Skeletal muscle tissue (tissue), 4 donors: ENCODE measurements around the gene GLIS1. TPM values are rescaled to one million over a fixed set of nuclear protein-coding genes. Genes with fewer than 3 reads are reported as not detected.

Experiments
- H3K27ac ChIP-seq: one replicate; pipeline ENCODE4 v1.7.0; 2013; ENCODE audit warnings: mild to moderate bottlenecking, low read depth, low read length, inconsistent platforms
- H3K27me3 ChIP-seq, 3 donors: one replicate each; pipeline ENCODE4 v1.7.0; 2013; ENCODE audit warnings: low read length in 3 of 3; ENCODE audit not compliant: control insufficient read depth in 3 of 3, insufficient read depth in 3 of 3
- H3K36me3 ChIP-seq, 3 donors: one replicate each; pipeline ENCODE4 v1.7.0; 2013; ENCODE audit warnings: low read length in 3 of 3; ENCODE audit not compliant: control insufficient read depth in 3 of 3, insufficient read depth in 3 of 3
- H3K4me1 ChIP-seq, 3 donors: one replicate each; pipeline ENCODE4 v1.7.0; 2013; ENCODE audit warnings: low read length in 3 of 3, mild to moderate bottlenecking in 3 of 3; ENCODE audit not compliant: control insufficient read depth in 3 of 3, insufficient read depth in 3 of 3
- H3K4me3 ChIP-seq, 3 donors: one replicate each; pipeline ENCODE4 v1.7.0; 2013; ENCODE audit warnings: low read length in 3 of 3
- H3K9ac ChIP-seq, 3 donors: one replicate each; pipeline ENCODE4 v1.7.0; 2013; ENCODE audit warnings: low read length in 3 of 3, mild to moderate bottlenecking in 3 of 3, moderate library complexity in 2 of 3, low read depth in 1 of 3
- H3K9me3 ChIP-seq, 3 donors: one replicate each; pipeline ENCODE4 v1.7.0; 2013; ENCODE audit warnings: low read length in 3 of 3; ENCODE audit not compliant: control insufficient read depth in 3 of 3
- total RNA-seq: library from RNA; depleted of rRNA; stranded (reverse); fragments of >200 nt; gene quantifications from one replicate; pipeline ENCODE4 v1.2.3, GENCODE V29; 2014
- donor health status: Osteomylitis.

Gene GLIS1
- total RNA-seq, 1 donor from 2014 or later: not detected

GRCh38 chr1:53498555-53499131 lies 240.3 kb downstream of the GLIS1 start:
- H3K4me3 ChIP-seq: no peak overlapping the region
- H3K27me3 ChIP-seq: peaks cover 0 to 46% (median 39%) of the 10 kb centered on the region in 3 donors
- H3K9me3 ChIP-seq: no peaks in the 10 kb centered on the region
- no peak overlapping the region for H3K27ac ChIP-seq
- no peaks in the 10 kb centered on the region for H3K36me3 ChIP-seq
- H3K4me1 ChIP-seq: no peaks in the 10 kb centered on the region
- H3K9ac ChIP-seq: no peak overlapping the region

GRCh38 chr1:53495633-53496345 lies 243.2 kb downstream of the GLIS1 start:
- Histone ChIP-seq H3K27ac (no peak overlapping the region), H3K36me3 (no peaks in the 10 kb centered on the region), H3K4me3 (no peak overlapping the region), H3K27me3 (peaks cover 0 to 35% (median 27%) of the 10 kb centered on the region in 3 donors), H3K4me1 (no peaks in the 10 kb centered on the region), H3K9ac (no peak overlapping the region), H3K9me3 (no peaks in the 10 kb centered on the region)

GRCh38 chr1:53490351-53490750 lies 248.6 kb downstream of the GLIS1 start:
- Histone ChIP-seq H3K9ac (no peak overlapping the region), H3K4me1 (peaks cover 0 to 3% (median 2%) of the 10 kb centered on the region in 3 donors), H3K36me3 (no peaks in the 10 kb centered on the region), H3K27me3 (peaks cover 21 to 25% (median 23%) of the 10 kb centered on the region in 3 donors), H3K27ac (no peak overlapping the region), H3K4me3 (no peak overlapping the region), H3K9me3 (no peaks in the 10 kb centered on the region)

- Histone ChIP-seq H3K4me3 (no peak overlapping the region), H3K27me3 (peaks cover 24 to 46% (median 42%) of the 10 kb centered on the region in 3 donors), H3K36me3 (no peaks in the 10 kb centered on the region), H3K4me1 (peaks cover 0 to 3% (median 2%) of the 10 kb centered on the region in 3 donors), H3K9me3 (no peaks in the 10 kb centered on the region), H3K27ac (no peak overlapping the region), H3K9ac (no peak overlapping the region)
These were observed 252.5 kb downstream of the GLIS1 start for GRCh38 chr1:53486395-53487026.

- no peak overlapping the region for H3K9ac ChIP-seq
- H3K9me3 ChIP-seq: no peaks in the 10 kb centered on the region
- no peaks in the 10 kb centered on the region for H3K36me3 ChIP-seq
- H3K27ac ChIP-seq: no peak overlapping the region
- peaks cover 30 to 50% (median 45%) of the 10 kb centered on the region in 3 donors for H3K27me3 ChIP-seq
- H3K4me1 ChIP-seq: peaks cover 0 to 3% (median 2%) of the 10 kb centered on the region in 3 donors
- no peak overlapping the region for H3K4me3 ChIP-seq
These were observed 253.2 kb downstream of the GLIS1 start for GRCh38 chr1:53485478-53486394.

- peaks cover 26 to 43% (median 43%) of the 10 kb centered on the region in 3 donors for H3K27me3 ChIP-seq
- no peak overlapping the region for H3K4me3 ChIP-seq
- peaks cover 0 to 3% (median 2%) of the 10 kb centered on the region in 3 donors for H3K4me1 ChIP-seq
- no peaks in the 10 kb centered on the region for H3K9me3 ChIP-seq
- no peak overlapping the region for H3K9ac ChIP-seq
- H3K27ac ChIP-seq: no peak overlapping the region
- no peaks in the 10 kb centered on the region for H3K36me3 ChIP-seq
These were observed 254.1 kb downstream of the GLIS1 start for GRCh38 chr1:53484705-53485477.

GRCh38 chr1:53483656-53484055 lies 255.3 kb downstream of the GLIS1 start:
- Histone ChIP-seq H3K9me3 (no peaks in the 10 kb centered on the region), H3K27ac (no peak overlapping the region), H3K4me1 (peaks cover 0 to 3% (median 2%) of the 10 kb centered on the region in 3 donors), H3K4me3 (no peak overlapping the region), H3K36me3 (no peaks in the 10 kb centered on the region), H3K27me3 (peaks cover 26 to 46% (median 43%) of the 10 kb centered on the region in 3 donors), H3K9ac (no peak overlapping the region)

GRCh38 chr1:53483170-53483569 lies 255.8 kb downstream of the GLIS1 start:
- Histone ChIP-seq H3K4me1 (peaks cover 0 to 3% (median 2%) of the 10 kb centered on the region in 3 donors), H3K9me3 (no peaks in the 10 kb centered on the region), H3K4me3 (no peak overlapping the region), H3K27ac (no peak overlapping the region), H3K27me3 (peaks cover 22 to 46% (median 41%) of the 10 kb centered on the region in 3 donors), H3K9ac (no peak overlapping the region), H3K36me3 (no peaks in the 10 kb centered on the region)
